ENCODE results near the gene FCN1. TPM values are rescaled to one million over a fixed set of nuclear protein-coding genes. Genes with fewer than 3 reads are reported as not detected.

Gene FCN1
- total and polyA plus RNA-seq, 3 donors from 2014 or later = 0.19 to 8.0 TPM; not detected in 1

DNA sequence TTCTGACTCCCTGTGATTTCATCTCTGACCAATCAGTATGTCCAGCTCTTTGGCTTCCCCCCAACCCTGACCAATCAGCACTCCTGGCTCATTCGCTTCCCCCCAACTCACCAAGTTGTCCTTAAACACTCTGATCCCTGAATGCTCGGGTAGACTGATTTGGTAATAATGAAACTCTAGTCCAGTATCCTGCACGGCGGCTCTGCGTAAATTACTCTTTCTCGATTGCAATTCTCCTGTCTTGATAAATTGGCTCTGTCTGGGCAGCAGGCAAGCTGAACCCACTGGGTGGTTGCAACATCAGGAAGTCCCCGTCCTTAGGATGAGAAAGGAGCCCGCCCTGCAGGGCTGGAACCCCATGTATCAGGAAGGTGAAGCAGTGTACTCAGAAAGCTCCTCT, 26.7 kb downstream of the FCN1 start:
- H3K27me3 ChIP-seq = no peaks in the 10 kb centered on the region
- intact Hi-C loops (cut with DNase I; ENCODE audit: low total_unique reads) = no loop called here
- peaks cover 2% of the 10 kb centered on the region for H3K4me1 ChIP-seq
- no peak overlapping the region for H3K27ac ChIP-seq
- TF ChIP-seq POLR2A (IDR thresholded peaks at IDR 0.05) (no peak), CTCF (IDR thresholded peaks at IDR 0.05) (no peak)
- 89 to 94% methylated on average over 8 of the region's 8 CpGs for WGBS, 2 donors
- H3K36me3 ChIP-seq (ENCODE audit: low read depth, missing control alignments) = no peaks in the 10 kb centered on the region
- no peaks in the 10 kb centered on the region for H3K9me3 ChIP-seq
- no peak for DNase-seq
- no peak overlapping the region for H3K4me3 ChIP-seq

DNA sequence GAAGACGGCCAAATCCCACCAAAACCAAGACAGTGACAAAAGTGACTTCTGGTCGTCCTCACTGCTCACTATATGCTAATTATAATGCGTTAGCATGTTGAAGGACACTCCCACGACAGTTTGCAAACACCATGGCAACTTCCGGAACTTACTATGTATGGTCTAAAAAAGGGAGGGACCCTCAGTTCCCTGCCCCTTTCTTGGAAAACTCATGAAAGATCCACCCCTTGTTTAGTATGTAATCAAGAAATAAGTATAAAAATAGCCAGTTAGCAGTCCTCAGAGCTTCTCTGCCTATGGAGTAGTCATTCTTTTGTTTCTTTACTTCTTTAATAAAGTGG, 27.6 kb downstream of the FCN1 start:
- TF ChIP-seq POLR2A (IDR thresholded peaks at IDR 0.05) (no peak), CTCF (IDR thresholded peaks at IDR 0.05) (no peak)
- Histone ChIP-seq H3K27ac (no peak overlapping the region), H3K27me3 (no peaks in the 10 kb centered on the region), H3K36me3 (ENCODE audit: low read depth, missing control alignments) (no peaks in the 10 kb centered on the region), H3K4me3 (no peak overlapping the region), H3K4me1 (no peaks in the 10 kb centered on the region), H3K9me3 (no peaks in the 10 kb centered on the region)
- no peak for DNase-seq
- 81 to 92% methylated on average over 5 of the region's 5 CpGs for WGBS, 2 donors
- intact Hi-C loops (cut with DNase I; ENCODE audit: low total_unique reads) = no loop called here

- no peaks in the 10 kb centered on the region for H3K36me3 ChIP-seq (ENCODE audit: low read depth, missing control alignments)
- TF ChIP-seq CTCF (IDR thresholded peaks at IDR 0.05) (no peak), POLR2A (IDR thresholded peaks at IDR 0.05) (no peak)
- intact Hi-C loops (cut with DNase I; ENCODE audit: low total_unique reads) = no loop called here
- WGBS, 2 donors = 95 to 96% methylated on average over 8 to 10 of the region's 10 CpGs
- no peak for DNase-seq
- no peaks in the 10 kb centered on the region for H3K4me1 ChIP-seq
- no peak overlapping the region for H3K27ac ChIP-seq
- no peak overlapping the region for H3K4me3 ChIP-seq
- H3K27me3 ChIP-seq = no peaks in the 10 kb centered on the region
- no peaks in the 10 kb centered on the region for H3K9me3 ChIP-seq
These were observed 28.1 kb downstream of the FCN1 start for GRCh38 chr9:134889386-134890154.

DNA sequence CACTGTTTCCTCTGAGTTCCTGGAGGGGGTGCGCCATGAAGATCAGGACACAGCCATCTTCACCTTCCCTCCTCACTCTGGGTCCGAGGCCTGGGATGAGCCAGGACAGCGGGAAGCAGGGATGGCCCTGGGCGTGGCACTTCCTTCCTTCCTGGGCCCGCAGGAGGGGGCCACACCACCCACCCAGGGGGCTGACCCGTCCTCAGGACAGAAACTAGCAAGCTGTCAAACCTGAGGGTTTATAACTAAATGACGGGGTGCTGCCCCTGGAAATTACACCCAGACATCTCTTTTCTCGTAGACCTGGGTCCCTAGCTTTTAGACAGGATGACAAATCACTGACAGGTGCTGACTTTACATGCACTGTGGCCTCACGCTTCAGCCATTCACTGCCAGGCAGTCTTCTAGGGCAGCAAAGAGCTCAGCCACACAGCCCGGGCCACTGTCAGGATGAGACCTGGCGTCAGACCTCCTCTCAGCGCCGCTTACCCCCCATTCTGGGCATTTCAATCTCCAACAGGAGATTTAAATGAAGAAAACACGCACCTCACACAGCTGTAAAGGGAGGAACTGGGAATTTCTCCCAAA, 29.0 kb downstream of the FCN1 start:
- WGBS, 2 donors = 82 to 89% methylated on average over 10 to 14 of the region's 14 CpGs
- no peak for DNase-seq
- Histone ChIP-seq H3K4me1 (no peaks in the 10 kb centered on the region), H3K4me3 (no peak overlapping the region), H3K27me3 (no peaks in the 10 kb centered on the region), H3K27ac (no peak overlapping the region), H3K36me3 (ENCODE audit: low read depth, missing control alignments) (no peaks in the 10 kb centered on the region), H3K9me3 (no peaks in the 10 kb centered on the region)
- TF ChIP-seq POLR2A (IDR thresholded peaks at IDR 0.05) (no peak), CTCF (IDR thresholded peaks at IDR 0.05) (no peak)
- intact Hi-C loops (cut with DNase I; ENCODE audit: low total_unique reads) = no loop called here

All from testis (tissue), 3 donors.